IPS-15b (cell line): Measurements from ENCODE around the gene DNAJA1.
"Not testable (repeated sequence)": the region's sequence is repeated elsewhere in the genome, so short reads cannot be mapped to it uniquely, and the experiment has no call there.

Experiments used
- H3K27me3 ChIP-seq: one replicate; pipeline ENCODE4 v1.6.1; 2013; ENCODE audit warnings: low read length; ENCODE audit not compliant: control insufficient read depth, insufficient read depth
- H3K36me3 ChIP-seq: one replicate; pipeline ENCODE4 v1.6.1; 2013; ENCODE audit warnings: low read length; ENCODE audit not compliant: control insufficient read depth, insufficient read depth
- H3K4me1 ChIP-seq: one replicate; pipeline ENCODE4 v1.6.1; 2013; ENCODE audit warnings: mild to moderate bottlenecking, low read length; ENCODE audit not compliant: control insufficient read depth, insufficient read depth
- H3K4me3 ChIP-seq: one replicate; pipeline ENCODE4 v1.5.1; 2013; ENCODE audit warnings: low read depth, low read length
- H3K9ac ChIP-seq: one replicate; pipeline ENCODE4 v1.6.1; 2013; ENCODE audit warnings: low read depth, mild to moderate bottlenecking, low read length
- H3K9me3 ChIP-seq: one replicate; pipeline ENCODE4 v1.6.1; 2013; ENCODE audit warnings: mild to moderate bottlenecking, low read length; ENCODE audit not compliant: control insufficient read depth, insufficient read depth

The DNAJA1 gene

DNA sequence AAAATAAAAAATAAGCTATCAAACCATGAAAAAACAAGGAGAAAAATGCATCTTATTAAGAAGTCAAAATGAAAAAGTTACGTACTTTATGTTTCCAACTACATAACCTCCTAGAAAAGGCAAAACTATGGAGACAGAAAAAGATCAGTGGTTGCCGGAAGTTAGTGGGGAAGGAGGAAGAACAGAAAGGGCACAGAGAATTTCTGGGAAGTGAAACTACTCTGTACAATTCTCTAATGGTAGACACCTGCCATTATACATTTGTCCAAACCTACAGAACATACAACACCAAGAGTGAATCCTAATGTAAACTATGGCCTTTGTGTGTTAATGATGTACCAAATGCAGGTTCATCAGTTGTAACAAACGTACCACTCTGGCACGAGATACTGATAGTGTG lies 26.1 kb downstream of the DNAJA1 start:
- Histone ChIP-seq H3K4me1 (no peaks in the 10 kb centered on the region), H3K4me3 (no peak overlapping the region), H3K36me3 (peaks cover 15% of the 10 kb centered on the region), H3K27me3 (no peaks in the 10 kb centered on the region), H3K9me3 (no peaks in the 10 kb centered on the region), H3K9ac (no peak overlapping the region)

DNA sequence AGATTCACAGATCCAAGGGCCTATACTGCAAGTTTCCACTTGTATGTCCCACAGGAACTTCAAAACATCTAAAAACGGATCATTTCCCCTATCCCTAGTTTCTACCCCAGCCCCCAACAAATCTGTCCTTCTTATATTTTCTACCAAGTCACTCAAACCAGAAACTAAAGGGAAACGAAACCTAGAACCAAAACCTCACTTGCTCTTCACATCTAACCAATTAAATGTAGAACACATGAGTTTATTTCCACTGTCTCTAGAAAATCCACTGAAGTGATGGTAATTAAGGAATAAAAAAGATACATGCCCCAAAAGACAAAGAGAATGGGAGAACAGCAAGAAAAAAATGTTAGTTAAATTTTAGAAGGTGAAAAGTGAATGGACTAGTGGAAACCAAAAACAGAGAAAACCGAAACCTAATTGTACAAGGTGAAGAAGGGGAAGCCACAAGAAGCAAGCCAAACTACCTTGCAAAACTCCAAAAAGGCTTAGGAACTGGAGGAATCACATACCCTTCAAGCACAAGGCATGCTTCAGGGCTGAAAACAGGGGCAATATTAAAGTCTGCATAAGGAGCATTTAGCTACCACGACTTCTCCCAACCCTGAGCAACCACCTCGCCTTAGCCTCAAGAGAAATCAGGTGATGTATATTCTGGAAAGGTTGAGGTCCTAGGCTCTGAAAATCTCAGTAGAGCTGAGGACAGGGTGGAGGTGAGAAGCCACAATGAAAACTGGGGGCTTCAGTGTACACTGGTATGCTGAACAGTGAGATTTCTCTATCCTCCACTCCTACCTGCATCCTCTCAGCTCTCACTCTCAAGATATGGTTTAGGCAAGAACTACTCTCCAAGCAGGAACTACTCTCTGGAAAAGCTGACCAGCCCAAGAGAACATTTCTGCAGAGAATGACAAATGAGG lies 40.3 kb downstream of the DNAJA1 start:
- H3K36me3 ChIP-seq, result peaks cover 4% of the 10 kb centered on the region
- no peaks in the 10 kb centered on the region for H3K4me1 ChIP-seq
- no peak overlapping the region for H3K9ac ChIP-seq
- no peaks in the 10 kb centered on the region for H3K27me3 ChIP-seq
- no peak overlapping the region for H3K4me3 ChIP-seq
- H3K9me3 ChIP-seq, result no peaks in the 10 kb centered on the region

DNA sequence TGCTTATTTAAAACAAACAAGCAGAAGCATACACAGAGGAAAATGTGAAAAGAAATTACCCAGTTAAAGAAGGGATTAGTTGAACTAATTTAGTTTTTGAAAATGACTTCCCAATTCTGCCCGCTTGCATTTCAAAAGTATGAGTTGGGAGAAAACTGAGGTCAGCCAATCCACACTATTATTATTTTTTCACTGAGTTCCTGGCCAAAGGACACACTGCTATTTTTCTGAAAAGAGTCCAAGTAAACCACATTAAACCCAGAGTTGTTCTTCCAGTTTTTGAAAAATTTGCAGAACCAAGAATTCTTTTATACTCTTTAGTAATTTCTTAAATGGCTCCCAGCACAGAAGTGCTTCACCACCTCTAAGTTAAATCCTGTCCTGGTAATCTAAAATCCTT lies 43.9 kb downstream of the DNAJA1 start:
- Histone ChIP-seq H3K4me1 (no peaks in the 10 kb centered on the region), H3K27me3 (no peaks in the 10 kb centered on the region), H3K9ac (no peak overlapping the region), H3K9me3 (no peaks in the 10 kb centered on the region), H3K36me3 (peaks cover 17% of the 10 kb centered on the region), H3K4me3 (no peak overlapping the region)

DNA sequence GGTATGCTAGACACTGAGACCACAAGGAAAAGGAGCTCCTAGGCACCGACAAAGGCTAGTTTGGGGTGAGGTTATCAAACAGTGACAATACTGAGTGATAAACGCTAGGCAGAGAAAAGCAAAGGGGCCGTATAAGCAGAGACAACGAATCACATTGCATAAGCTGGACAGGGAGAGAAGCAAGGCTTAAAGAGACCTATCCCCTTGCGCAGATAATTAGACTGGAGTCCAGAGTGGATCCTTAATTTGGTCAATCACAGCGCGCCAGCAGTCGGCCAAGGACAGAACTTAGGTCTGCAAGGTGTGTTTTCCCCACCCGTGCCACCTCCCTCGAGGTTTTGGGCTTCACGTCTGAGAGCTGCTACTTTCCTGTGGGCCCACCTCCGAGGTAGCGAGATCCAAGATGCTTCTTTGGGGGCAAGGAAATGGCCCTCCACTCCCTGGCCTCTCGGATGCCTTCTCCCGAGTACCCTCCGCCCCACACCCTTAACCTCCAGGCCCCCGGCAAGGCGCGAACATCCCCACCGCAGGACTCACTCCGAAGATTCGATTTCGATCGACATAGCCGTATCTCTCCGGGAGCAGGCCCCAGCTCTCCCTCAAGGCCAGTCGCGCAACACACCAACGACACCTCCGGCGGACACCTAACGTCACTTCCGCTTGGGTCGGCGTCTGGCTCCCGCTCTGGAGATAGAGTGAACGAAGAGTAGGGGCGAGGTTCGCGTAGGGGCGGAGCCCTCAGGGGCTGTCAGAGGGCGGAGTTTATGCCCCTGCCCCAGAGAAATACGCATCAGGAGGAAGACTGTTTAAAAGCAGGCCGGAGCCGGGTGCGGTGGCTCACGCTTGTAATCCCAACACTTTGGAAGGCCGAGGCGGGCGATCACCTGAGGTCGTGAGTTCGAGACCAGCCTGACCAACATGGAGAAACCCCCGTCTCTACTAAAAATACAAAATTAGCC lies 51.3 kb downstream of the DNAJA1 start, which contains the start of gene SMU1:
TSS of gene SMU1 (minus strand) at position 629 of the 959 bp plus-strand sequence. CDS start at position 563, 66 bp downstream.
- Histone ChIP-seq H3K27me3 (no peaks in the 10 kb centered on the region), H3K9ac (peak within 1 kb of the TSS; percentile 98), H3K36me3 (peaks cover 17% of the 10 kb centered on the region), H3K4me1 (no peaks in the 10 kb centered on the region), H3K9me3 (no peaks in the 10 kb centered on the region), H3K4me3 (peak within 1 kb of the TSS; percentile 99)

DNA sequence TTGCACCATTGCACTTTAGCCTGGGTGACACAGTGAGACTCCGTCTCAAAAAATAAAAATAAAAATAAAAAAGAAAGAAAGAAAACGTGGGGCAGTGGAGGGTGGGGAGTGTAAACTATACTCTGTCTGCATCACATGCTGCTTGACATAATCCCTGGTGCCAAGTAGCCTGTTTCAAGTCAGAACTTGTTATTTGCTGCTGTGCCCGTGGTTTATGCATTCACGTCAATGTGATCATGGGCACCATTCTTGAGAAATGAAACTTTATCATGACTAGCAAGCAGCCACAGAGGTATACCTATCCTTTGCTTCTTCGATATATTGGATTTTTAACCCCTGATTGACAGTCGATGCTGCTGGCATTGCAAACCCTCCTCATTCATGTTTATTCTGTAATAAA lies 55.5 kb downstream of the DNAJA1 start:
- H3K36me3 ChIP-seq, result no peaks in the 10 kb centered on the region
- H3K27me3 ChIP-seq, result no peaks in the 10 kb centered on the region
- H3K4me3 ChIP-seq, result no peak overlapping the region
- H3K9ac ChIP-seq, result no peak overlapping the region
- H3K9me3 ChIP-seq, result no peaks in the 10 kb centered on the region
- H3K4me1 ChIP-seq, result no peaks in the 10 kb centered on the region

DNA sequence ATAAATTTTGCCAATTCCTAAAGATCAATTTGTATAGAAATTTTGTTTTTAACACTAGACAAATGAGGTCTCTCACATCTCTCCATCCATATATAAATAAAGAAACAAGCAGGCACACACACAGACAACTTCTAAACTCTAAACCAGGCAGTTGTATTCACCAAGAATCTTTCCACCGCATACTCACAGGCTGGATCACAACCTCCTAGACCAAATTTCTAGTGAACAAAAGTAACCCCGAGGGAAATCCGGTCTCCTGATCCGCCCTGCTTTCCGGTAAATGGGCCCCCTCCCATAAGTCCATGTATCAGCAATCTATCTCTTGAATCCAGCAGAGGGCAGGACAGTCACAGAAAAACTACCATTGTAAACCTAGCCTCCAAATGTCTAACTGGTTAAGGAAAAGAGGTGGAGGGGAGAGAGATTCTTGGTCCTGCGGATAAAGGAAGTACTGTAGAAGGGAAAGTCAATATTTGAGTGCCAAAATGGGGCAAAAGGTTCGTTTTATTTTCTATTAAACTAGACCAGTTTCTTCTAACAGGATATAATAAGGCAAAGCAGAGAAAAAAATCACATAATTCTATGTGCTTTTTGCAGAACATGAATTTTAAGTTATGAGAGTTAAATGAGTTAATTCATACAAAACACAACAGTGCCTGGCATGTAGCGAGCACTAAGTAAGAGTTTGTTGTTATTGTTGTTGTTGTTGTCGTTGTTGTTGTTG lies 56.2 kb downstream of the DNAJA1 start:
- Histone ChIP-seq H3K9me3 (no peaks in the 10 kb centered on the region), H3K9ac (no peak overlapping the region), H3K27me3 (no peaks in the 10 kb centered on the region), H3K4me3 (no peak overlapping the region), H3K36me3 (no peaks in the 10 kb centered on the region), H3K4me1 (no peaks in the 10 kb centered on the region)

DNA sequence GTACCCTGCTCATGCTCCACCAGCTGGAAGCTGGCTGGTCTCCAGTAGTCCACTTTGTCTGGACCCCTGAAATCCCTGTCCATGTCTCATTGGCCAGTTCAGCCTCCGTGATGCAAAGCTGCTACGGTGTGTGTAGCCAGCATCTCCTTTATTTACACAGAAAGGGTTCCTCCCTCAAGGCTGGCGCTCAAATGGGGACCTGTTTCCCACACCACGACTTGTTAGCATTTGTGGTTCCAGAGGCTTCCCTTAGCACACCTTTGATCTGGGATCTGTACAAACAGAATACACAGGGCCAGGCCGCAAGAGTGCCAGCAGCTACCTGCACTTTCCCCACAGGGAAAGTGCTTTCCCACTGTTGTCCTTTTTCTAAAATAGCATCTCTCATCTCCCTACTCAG lies 57.1 kb downstream of the DNAJA1 start:
- Histone ChIP-seq H3K27me3 (no peaks in the 10 kb centered on the region), H3K4me1 (no peaks in the 10 kb centered on the region), H3K9me3 (no peaks in the 10 kb centered on the region), H3K36me3 (no peaks in the 10 kb centered on the region), H3K4me3 (no peak overlapping the region), H3K9ac (no peak overlapping the region)

DNA sequence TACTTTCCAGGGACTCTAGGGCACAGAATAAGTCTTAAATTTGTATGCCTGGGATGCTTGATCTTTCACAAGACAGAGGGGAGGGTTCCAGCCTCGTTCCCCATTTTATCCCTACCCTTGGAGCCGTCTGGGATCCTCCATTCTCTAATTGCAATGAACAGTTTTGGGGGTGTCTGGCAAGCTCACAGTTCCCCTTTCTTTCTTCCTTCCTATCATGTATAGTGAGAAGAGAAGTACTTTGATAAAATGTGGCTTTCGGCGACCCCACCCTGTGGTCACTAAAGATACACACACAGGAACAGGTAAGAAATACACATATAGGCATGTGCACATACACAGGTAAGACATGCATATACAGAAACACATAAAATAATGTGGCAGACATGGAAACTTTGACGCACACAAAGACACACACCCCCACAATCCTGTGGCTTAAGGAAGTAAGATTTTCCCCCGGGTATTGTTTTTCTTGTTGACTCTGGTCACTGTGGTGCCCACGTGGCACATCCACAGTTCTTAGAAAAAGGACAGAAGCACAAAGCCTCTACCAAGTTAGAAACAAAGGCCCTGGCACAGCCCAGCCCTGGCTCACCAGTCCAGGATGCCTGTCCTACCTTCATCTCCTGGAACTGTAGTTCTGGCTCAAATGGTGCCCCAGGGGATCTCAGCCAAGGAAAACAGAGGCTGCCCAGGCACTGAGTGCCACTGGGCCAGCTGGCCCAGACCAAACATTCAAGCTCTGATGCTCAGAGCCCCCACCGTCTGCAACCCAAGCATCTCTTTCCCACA lies 57.7 kb downstream of the DNAJA1 start:
- Histone ChIP-seq H3K27me3 (no peaks in the 10 kb centered on the region), H3K9ac (no peak overlapping the region), H3K36me3 (no peaks in the 10 kb centered on the region), H3K9me3 (no peaks in the 10 kb centered on the region), H3K4me3 (no peak overlapping the region), H3K4me1 (no peaks in the 10 kb centered on the region)

DNA sequence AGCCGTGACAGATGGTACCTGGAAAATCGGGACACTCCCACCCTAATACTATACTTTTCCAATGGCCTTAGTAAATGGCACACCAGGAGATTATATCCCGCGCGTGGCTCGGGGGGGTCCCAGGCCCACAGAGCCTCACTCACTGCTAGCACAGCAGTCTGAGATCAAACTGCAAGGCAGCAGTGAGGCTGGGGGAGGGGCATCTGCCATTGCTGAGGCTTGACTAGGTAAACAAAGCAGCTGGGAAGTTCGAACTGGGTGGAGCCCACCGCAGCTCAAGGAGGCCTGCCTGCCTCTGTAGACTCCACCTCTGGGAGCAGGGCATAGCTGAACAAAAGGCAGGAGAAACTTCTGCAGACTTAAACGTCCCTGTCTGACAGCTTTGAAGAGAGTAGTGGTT lies 60.6 kb downstream of the DNAJA1 start:
- H3K4me3 ChIP-seq, H3K36me3 ChIP-seq, H3K9ac ChIP-seq, H3K4me1 ChIP-seq, H3K9me3 ChIP-seq, H3K27me3 ChIP-seq: not testable (repeated sequence)
